Adrenal gland (tissue), 5 donors: ENCODE measurements around the gene TOMM20.

ENCODE experiments used
- POLR2A ChIP-seq, 2 donors: fragments of 450-650 bp; IDR thresholded peaks; one replicate each; pipeline ENCODE4 v1.6.1; 2017; ENCODE audit warnings: antibody characterized with exemption in 2 of 2, mild to moderate bottlenecking in 2 of 2, moderate library complexity in 1 of 2
- TF ChIP-seq, protein P1 (sequence below), 6 experiments: fragments of 450-650 bp in 4 of 6; fragments of 200-600 bp in 2 of 6; sonication (generic) in 1 of 6; IDR thresholded peaks; 1 replicate in 5 of 6; 2 replicates in 1 of 6; pipeline versions ENCODE4 v1.5.1 to v1.8.0; 2016 to 2021; ENCODE audit warnings: antibody characterized with exemption in 6 of 6, mild to moderate bottlenecking in 2 of 6, moderate library complexity in 1 of 6
- donor health status: DM: no; HTN: no; CAD: no.

DNA sequence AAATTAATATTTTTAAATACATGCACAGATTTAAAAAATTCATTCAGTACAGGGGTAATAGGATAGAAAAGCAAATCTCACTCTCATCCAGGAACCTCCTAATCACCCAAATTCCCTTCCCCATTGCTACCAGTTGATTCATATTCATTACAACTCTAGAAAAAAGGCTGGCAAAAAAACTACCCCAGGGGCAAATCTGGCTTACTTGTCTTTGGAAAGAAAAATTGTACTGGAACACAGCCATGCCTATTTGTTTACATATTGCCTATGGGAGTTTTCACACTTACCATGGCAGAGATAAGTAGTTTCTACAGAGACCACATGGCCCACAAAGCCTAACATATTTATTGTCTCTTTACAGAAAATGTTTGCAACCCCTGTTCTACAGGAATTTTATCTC is 41.3 kb upstream of the TOMM20 start:
- TF ChIP-seq, protein P1, sequence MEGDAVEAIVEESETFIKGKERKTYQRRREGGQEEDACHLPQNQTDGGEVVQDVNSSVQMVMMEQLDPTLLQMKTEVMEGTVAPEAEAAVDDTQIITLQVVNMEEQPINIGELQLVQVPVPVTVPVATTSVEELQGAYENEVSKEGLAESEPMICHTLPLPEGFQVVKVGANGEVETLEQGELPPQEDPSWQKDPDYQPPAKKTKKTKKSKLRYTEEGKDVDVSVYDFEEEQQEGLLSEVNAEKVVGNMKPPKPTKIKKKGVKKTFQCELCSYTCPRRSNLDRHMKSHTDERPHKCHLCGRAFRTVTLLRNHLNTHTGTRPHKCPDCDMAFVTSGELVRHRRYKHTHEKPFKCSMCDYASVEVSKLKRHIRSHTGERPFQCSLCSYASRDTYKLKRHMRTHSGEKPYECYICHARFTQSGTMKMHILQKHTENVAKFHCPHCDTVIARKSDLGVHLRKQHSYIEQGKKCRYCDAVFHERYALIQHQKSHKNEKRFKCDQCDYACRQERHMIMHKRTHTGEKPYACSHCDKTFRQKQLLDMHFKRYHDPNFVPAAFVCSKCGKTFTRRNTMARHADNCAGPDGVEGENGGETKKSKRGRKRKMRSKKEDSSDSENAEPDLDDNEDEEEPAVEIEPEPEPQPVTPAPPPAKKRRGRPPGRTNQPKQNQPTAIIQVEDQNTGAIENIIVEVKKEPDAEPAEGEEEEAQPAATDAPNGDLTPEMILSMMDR (IDR thresholded peaks at IDR 0.05): no peak
- no peak for TF ChIP-seq POLR2A (IDR thresholded peaks at IDR 0.05)
